ENCODE data around the gene CLCN6.
A peak's percentile ranks its signal among the peaks of the same experiment; 100 is the strongest.

CLCN6 gene

GRCh38 chr1:11805422-11806306, at the start of gene CLCN6, which contains the start of gene MTHFR:
CLCN6 (plus strand) TSS chr1:11806191; CDS start chr1:11806263, 72 bp downstream.
MTHFR (minus strand) TSS chr1:11805964; CDS start chr1:11803116, 2,848 bp downstream.
- peak; percentile 96 for DNase-seq (ENCODE audit: low read depth)

GRCh38 chr1:11757047-11757446, 48.9 kb upstream of the CLCN6 start:
- DNase-seq (ENCODE audit: low read depth): no peak

- DNase-seq (ENCODE audit: low read depth): no peak
These were observed 46.2 kb upstream of the CLCN6 start for GRCh38 chr1:11759791-11760190.

- no peak for DNase-seq (ENCODE audit: low read depth)
These were observed 44.7 kb upstream of the CLCN6 start for GRCh38 chr1:11761285-11761684.

- no peak for DNase-seq (ENCODE audit: low read depth)
These were observed 44.0 kb upstream of the CLCN6 start, which contains the start of gene C1orf167 for GRCh38 chr1:11761988-11762406. C1orf167 (plus strand) TSS chr1:11762193; CDS start chr1:11764401, 2,208 bp downstream.

GRCh38 chr1:11764115-11764514, 41.9 kb upstream of the CLCN6 start:
- DNase-seq (ENCODE audit: low read depth): no peak

GRCh38 chr1:11764519-11764918, 41.5 kb upstream of the CLCN6 start:
- DNase-seq (ENCODE audit: low read depth): no peak

GRCh38 chr1:11765661-11766428, 40.1 kb upstream of the CLCN6 start:
- DNase-seq (ENCODE audit: low read depth): no peak

- no peak for DNase-seq (ENCODE audit: low read depth)
These were observed 39.6 kb upstream of the CLCN6 start for GRCh38 chr1:11766429-11766776.

- DNase-seq (ENCODE audit: low read depth): no peak
These were observed 37.9 kb upstream of the CLCN6 start for GRCh38 chr1:11767922-11768704.

- DNase-seq (ENCODE audit: low read depth): no peak
These were observed 37.2 kb upstream of the CLCN6 start for GRCh38 chr1:11768821-11769220.

GRCh38 chr1:11769274-11769673, 36.7 kb upstream of the CLCN6 start:
- no peak for DNase-seq (ENCODE audit: low read depth)

GRCh38 chr1:11770011-11770410, 36.0 kb upstream of the CLCN6 start:
- DNase-seq (ENCODE audit: low read depth): no peak

GRCh38 chr1:11771481-11772043, 34.4 kb upstream of the CLCN6 start:
- no peak for DNase-seq (ENCODE audit: low read depth)

GRCh38 chr1:11772458-11772857, 33.5 kb upstream of the CLCN6 start:
- DNase-seq (ENCODE audit: low read depth): no peak

GRCh38 chr1:11774753-11775152, 31.2 kb upstream of the CLCN6 start:
- no peak for DNase-seq (ENCODE audit: low read depth)

GRCh38 chr1:11777658-11778322, 28.2 kb upstream of the CLCN6 start:
- DNase-seq (ENCODE audit: low read depth): no peak

GRCh38 chr1:11778336-11778735, 27.7 kb upstream of the CLCN6 start:
- DNase-seq (ENCODE audit: low read depth): no peak

- DNase-seq (ENCODE audit: low read depth): no peak
These were observed 27.0 kb upstream of the CLCN6 start for GRCh38 chr1:11778844-11779623.

- no peak for DNase-seq (ENCODE audit: low read depth)
These were observed 26.1 kb upstream of the CLCN6 start for GRCh38 chr1:11779715-11780379.
